ENCODE data around the gene SLC66A3.

The SLC66A3 gene

DNA sequence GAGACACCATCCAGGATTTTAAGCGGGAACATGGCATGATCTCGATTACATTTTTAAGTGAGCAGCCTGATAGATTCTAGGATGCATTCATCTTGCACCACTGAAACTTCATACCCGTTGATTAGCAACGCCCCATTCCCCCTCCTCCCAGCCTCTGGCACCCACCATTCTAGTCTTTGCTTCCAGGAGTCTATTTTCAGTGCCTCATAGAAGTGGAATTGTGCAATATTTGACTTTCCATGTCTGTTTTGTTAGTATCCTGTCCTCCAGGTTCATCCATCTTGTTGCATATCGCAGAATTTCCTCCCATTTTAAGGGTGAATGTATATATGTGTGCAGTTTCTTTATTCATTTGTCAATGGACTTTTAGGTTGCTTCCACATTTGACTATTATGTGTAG, 20.9 kb upstream of the SLC66A3 start:
- no peak for DNase-seq (ENCODE audit: low read depth)
- TF ChIP-seq CTCF (IDR thresholded peaks at IDR 0.05; ENCODE audit: low read length, missing control alignments), result no peak
- no peak overlapping the region for H3K4me3 ChIP-seq (replicated peaks; ENCODE audit: low read depth, low read length)

DNA sequence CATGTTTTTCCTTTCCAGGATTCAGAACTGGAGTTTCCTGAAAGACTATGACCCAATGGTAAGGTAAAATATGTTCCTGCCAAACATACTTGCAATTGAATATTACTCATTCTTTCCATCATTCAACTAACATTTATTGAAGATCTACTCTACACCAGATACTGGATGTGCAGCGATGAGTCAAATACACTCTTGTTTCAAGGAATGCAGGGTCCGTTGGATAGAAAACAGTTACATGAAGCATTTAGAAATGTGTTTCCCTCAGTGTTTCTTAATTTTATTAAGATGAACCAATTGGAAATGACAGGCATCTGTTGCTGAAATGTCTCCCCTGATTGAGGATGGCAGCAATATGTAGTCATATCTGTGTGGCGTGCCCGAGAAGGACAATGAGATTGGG, 14.8 kb upstream of the SLC66A3 start:
- no peak for TF ChIP-seq CTCF (IDR thresholded peaks at IDR 0.05; ENCODE audit: low read length, missing control alignments)
- no peak for DNase-seq (ENCODE audit: low read depth)
- H3K4me3 ChIP-seq (replicated peaks; ENCODE audit: low read depth, low read length), result no peak overlapping the region

GRCh38 chr2:11141319-11141718, 13.9 kb upstream of the SLC66A3 start:
- no peak for TF ChIP-seq CTCF (IDR thresholded peaks at IDR 0.05; ENCODE audit: low read length, missing control alignments)
- DNase-seq (ENCODE audit: low read depth), result no peak
- H3K4me3 ChIP-seq (replicated peaks; ENCODE audit: low read depth, low read length), result no peak overlapping the region

GRCh38 chr2:11142330-11142729, 12.9 kb upstream of the SLC66A3 start:
- TF ChIP-seq CTCF (IDR thresholded peaks at IDR 0.05; ENCODE audit: low read length, missing control alignments), result no peak
- no peak for DNase-seq (ENCODE audit: low read depth)
- H3K4me3 ChIP-seq (replicated peaks; ENCODE audit: low read depth, low read length), result no peak overlapping the region

- no peak for TF ChIP-seq CTCF (IDR thresholded peaks at IDR 0.05; ENCODE audit: low read length, missing control alignments)
- no peak for DNase-seq (ENCODE audit: low read depth)
- H3K4me3 ChIP-seq (replicated peaks; ENCODE audit: low read depth, low read length), result no peak overlapping the region
These were observed 12.3 kb upstream of the SLC66A3 start for GRCh38 chr2:11142987-11143386.

GRCh38 chr2:11144077-11144737, 11.1 kb upstream of the SLC66A3 start:
- H3K4me3 ChIP-seq (replicated peaks; ENCODE audit: low read depth, low read length), result no peak overlapping the region
- DNase-seq (ENCODE audit: low read depth), result no peak
- no peak for TF ChIP-seq CTCF (IDR thresholded peaks at IDR 0.05; ENCODE audit: low read length, missing control alignments)

DNA sequence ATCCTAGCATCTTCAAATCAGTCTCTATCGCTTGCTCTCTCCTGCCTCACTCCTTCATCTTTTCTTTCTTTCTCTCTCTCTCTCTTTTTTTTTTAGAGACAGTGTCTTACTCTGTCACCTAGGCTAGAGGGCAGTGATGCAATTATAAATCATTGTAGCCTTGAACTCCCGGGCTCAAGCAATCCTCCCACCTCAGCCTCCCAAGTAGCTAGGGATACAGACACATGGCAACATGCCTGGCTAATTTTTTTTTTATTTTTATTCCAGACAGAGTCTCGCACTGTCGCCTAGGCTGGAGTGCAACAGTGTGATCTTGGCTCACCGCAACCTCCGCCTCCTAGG, 10.6 kb upstream of the SLC66A3 start:
- H3K4me3 ChIP-seq (replicated peaks; ENCODE audit: low read depth, low read length), result no peak overlapping the region
- TF ChIP-seq CTCF (IDR thresholded peaks at IDR 0.05; ENCODE audit: low read length, missing control alignments), result no peak
- no peak for DNase-seq (ENCODE audit: low read depth)

All from fibroblast of pulmonary artery (primary cell).